PC-9 (cell line): ENCODE results near the gene FGF9.

Source experiments
- CTCF ChIP-seq: fragments of 200-600 bp; sonication (generic); conservative IDR thresholded peaks from 2 replicates; pipeline ENCODE4 v1.6.1; 2017; ENCODE audit warnings: mixed run types, antibody characterized with exemption, mild to moderate bottlenecking, moderate library complexity
- EZH2 ChIP-seq: fragments of 200-600 bp; sonication (generic); IDR thresholded peaks from 2 replicates; pipeline ENCODE4 v1.8.0; 2017; ENCODE audit warnings: antibody characterized with exemption, low read depth

- TF ChIP-seq CTCF = no peak
- no peak for TF ChIP-seq EZH2
Measured at GRCh38 chr13:21670006-21670882, 629 bp upstream of the FGF9 start.
